Esophagus squamous epithelium (tissue), 5 donors: ENCODE results near the gene STK17B. TPM values are rescaled to one million over a fixed set of nuclear protein-coding genes. Genes with fewer than 3 reads are reported as not detected.

Source experiments
- DNase-seq: peaks from one replicate; lab custom pipeline; 2025; lab: John Stamatoyannopoulos, UW
- H3K27ac ChIP-seq, 4 donors: fragments of 200-600 bp; sonication (generic); one replicate each; pipeline ENCODE4 v1.5.1; 2016 to 2019; ENCODE audit warnings: mild to moderate bottlenecking in 1 of 4
- H3K27me3 ChIP-seq, 4 donors: fragments of 200-600 bp; sonication (generic); 1 replicate in 3 of 4; 2 replicates in 1 of 4; pipeline versions ENCODE4 v1.5.1 to v1.6.0; 2017 to 2021; ENCODE audit warnings: antibody characterized with exemption in 1 of 4
- H3K36me3 ChIP-seq, 3 donors: fragments of 200-600 bp; sonication (generic); one replicate each; pipeline ENCODE4 v1.5.1; 2016 to 2019
- H3K4me1 ChIP-seq, 3 donors: fragments of 200-600 bp; sonication (generic); one replicate each; pipeline ENCODE4 v1.5.1; 2017 to 2019
- H3K4me3 ChIP-seq, 4 donors: fragments of 200-600 bp; sonication (generic); 1 replicate in 3 of 4; 2 replicates in 1 of 4; pipeline ENCODE4 v1.5.1; 2016 to 2019; ENCODE audit warnings: mild to moderate bottlenecking in 2 of 4, moderate library complexity in 1 of 4
- H3K9me3 ChIP-seq, 3 donors: fragments of 200-600 bp; sonication (generic); one replicate each; pipeline ENCODE4 v1.5.1; 2016 to 2019
- POLR2A ChIP-seq, 4 donors: fragments of 450-650 bp; IDR thresholded peaks; one replicate each; pipeline ENCODE4 v1.6.1; 2017; ENCODE audit warnings: antibody characterized with exemption in 4 of 4, mild to moderate bottlenecking in 4 of 4, moderate library complexity in 3 of 4
- WGBS, 2 donors: methylation state at CpG; one replicate each; pipeline ENCODE4 v1.1.5; 2018; 5-methylcytosine and 5-hydroxymethylcytosine counted together
- intact Hi-C: fragments of 100-400 bp; cut with DNase I; formaldehyde crosslinking; loops from one replicate; pipeline ENCODE4 v1.15.0; 2022
- total RNA-seq, 4 donors: library from RNA; depleted of rRNA; stranded (reverse); fragments of >200 nt; gene quantifications; one replicate each; pipeline ENCODE4 v1.1.0, GENCODE V29; 2016
- TF ChIP-seq, protein P1 (sequence below), 6 experiments: fragments of 450-650 bp in 4 of 6; fragments of 200-600 bp in 2 of 6; sonication (generic) in 2 of 6; IDR thresholded peaks; one replicate each; pipeline ENCODE4 v1.5.1; 2016 to 2019; ENCODE audit warnings: antibody characterized with exemption in 6 of 6, mild to moderate bottlenecking in 4 of 6, moderate library complexity in 4 of 6
- donor health status: DM: yes; HTN: yes; CAD: no.

Gene STK17B
- total RNA-seq, 4 donors from 2014 or later = 7.9 to 32.2 (median 18.2) TPM

GRCh38 chr2:196101325-196101991, 69.9 kb downstream of the STK17B start:
- H3K36me3 ChIP-seq = no peaks in the 10 kb centered on the region
- H3K4me3 ChIP-seq = no peak overlapping the region
- no peaks in the 10 kb centered on the region for H3K4me1 ChIP-seq
- no peak for TF ChIP-seq POLR2A (IDR thresholded peaks at IDR 0.05)
- TF ChIP-seq, protein P1, sequence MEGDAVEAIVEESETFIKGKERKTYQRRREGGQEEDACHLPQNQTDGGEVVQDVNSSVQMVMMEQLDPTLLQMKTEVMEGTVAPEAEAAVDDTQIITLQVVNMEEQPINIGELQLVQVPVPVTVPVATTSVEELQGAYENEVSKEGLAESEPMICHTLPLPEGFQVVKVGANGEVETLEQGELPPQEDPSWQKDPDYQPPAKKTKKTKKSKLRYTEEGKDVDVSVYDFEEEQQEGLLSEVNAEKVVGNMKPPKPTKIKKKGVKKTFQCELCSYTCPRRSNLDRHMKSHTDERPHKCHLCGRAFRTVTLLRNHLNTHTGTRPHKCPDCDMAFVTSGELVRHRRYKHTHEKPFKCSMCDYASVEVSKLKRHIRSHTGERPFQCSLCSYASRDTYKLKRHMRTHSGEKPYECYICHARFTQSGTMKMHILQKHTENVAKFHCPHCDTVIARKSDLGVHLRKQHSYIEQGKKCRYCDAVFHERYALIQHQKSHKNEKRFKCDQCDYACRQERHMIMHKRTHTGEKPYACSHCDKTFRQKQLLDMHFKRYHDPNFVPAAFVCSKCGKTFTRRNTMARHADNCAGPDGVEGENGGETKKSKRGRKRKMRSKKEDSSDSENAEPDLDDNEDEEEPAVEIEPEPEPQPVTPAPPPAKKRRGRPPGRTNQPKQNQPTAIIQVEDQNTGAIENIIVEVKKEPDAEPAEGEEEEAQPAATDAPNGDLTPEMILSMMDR (IDR thresholded peaks at IDR 0.05) = no peak
- intact Hi-C loops = no loop called here
- H3K27me3 ChIP-seq = no peaks in the 10 kb centered on the region
- no peak overlapping the region for H3K27ac ChIP-seq
- no peaks in the 10 kb centered on the region for H3K9me3 ChIP-seq
- no peak for DNase-seq
- 39 to 40% methylated on average over 5 of the region's 6 CpGs for WGBS, 2 donors

- no peak for DNase-seq
- no peaks in the 10 kb centered on the region for H3K4me1 ChIP-seq
- no peaks in the 10 kb centered on the region for H3K36me3 ChIP-seq
- no peaks in the 10 kb centered on the region for H3K9me3 ChIP-seq
- WGBS, 2 donors = 75 to 86% methylated on average over 2 to 3 of the region's 3 CpGs
- no peak overlapping the region for H3K4me3 ChIP-seq
- no peak for TF ChIP-seq POLR2A (IDR thresholded peaks at IDR 0.05)
- TF ChIP-seq, protein P1 (IDR thresholded peaks at IDR 0.05) = no peak
- H3K27ac ChIP-seq = no peak overlapping the region
- no peaks in the 10 kb centered on the region for H3K27me3 ChIP-seq
- intact Hi-C loops = no loop called here
Measured at GRCh38 chr2:196099916-196100315, 71.5 kb downstream of the STK17B start.

GRCh38 chr2:196097864-196098660, 73.3 kb downstream of the STK17B start:
- no peaks in the 10 kb centered on the region for H3K27me3 ChIP-seq
- intact Hi-C loops = no loop called here
- DNase-seq = no peak
- H3K36me3 ChIP-seq = no peaks in the 10 kb centered on the region
- no peak overlapping the region for H3K27ac ChIP-seq
- no peaks in the 10 kb centered on the region for H3K9me3 ChIP-seq
- no peaks in the 10 kb centered on the region for H3K4me1 ChIP-seq
- no peak overlapping the region for H3K4me3 ChIP-seq
- no peak for TF ChIP-seq POLR2A (IDR thresholded peaks at IDR 0.05)
- TF ChIP-seq, protein P1 (IDR thresholded peaks at IDR 0.05) = no peak
- 54 to 60% methylated on average over 6 of the region's 6 CpGs for WGBS, 2 donors

GRCh38 chr2:196096982-196097745, 74.2 kb downstream of the STK17B start:
- Histone ChIP-seq H3K4me3 (no peak overlapping the region), H3K36me3 (no peaks in the 10 kb centered on the region), H3K27ac (no peak overlapping the region), H3K27me3 (no peaks in the 10 kb centered on the region), H3K9me3 (no peaks in the 10 kb centered on the region), H3K4me1 (no peaks in the 10 kb centered on the region)
- WGBS, 2 donors = 61 to 65% methylated on average over 3 to 5 of the region's 5 CpGs
- intact Hi-C loops = no loop called here
- no peak for TF ChIP-seq POLR2A (IDR thresholded peaks at IDR 0.05)
- TF ChIP-seq, protein P1 (IDR thresholded peaks at IDR 0.05) = no peak
- no peak for DNase-seq
